Measurements from ENCODE around the gene NOLC1. TPM values are rescaled to one million over a fixed set of nuclear protein-coding genes. Genes with fewer than 3 reads are reported as not detected.
"Not testable (repeated sequence)": the region's sequence is repeated elsewhere in the genome, so short reads cannot be mapped to it uniquely, and the experiment has no call there.

NOLC1 gene
- total RNA-seq, 1 donor from 2014 or later = 88.0 TPM

DNA sequence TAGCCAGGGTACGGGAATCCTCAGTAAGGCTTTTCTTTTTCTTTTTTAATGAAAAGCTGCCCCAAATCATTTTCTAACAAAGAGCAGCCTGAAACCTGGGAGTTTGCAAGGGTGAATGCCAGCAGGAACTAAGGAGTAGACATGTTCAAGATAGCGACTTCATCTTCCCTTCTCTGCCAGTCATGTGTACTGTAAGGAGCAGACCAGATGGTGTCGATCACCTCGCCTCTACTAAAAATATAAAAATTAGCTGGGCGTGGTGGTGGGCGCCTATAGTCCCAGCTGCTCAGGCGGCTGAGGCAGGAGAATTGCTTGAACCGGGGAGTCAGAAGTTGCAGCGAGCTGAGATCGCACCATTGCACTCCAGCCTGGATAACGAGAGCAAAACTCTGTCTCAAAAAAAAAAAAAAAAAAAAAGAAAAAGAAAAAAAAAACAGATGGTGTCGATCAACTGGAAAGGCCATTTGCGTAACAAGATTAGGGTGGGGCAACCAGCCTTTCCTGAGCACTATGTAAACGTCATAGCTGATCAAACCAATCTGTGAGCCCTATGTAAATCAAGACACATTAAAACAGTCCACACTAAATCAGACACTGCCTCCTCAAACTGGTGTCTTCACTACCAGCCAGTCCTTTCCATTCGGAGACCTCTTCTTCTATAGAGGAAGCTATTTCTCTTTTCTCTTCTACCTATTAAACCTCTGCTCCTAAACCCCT lies 33.8 kb downstream of the NOLC1 start:
- no peaks in the 10 kb centered on the region for H3K36me3 Mint-ChIP-seq
- TF ChIP-seq, protein P1, sequence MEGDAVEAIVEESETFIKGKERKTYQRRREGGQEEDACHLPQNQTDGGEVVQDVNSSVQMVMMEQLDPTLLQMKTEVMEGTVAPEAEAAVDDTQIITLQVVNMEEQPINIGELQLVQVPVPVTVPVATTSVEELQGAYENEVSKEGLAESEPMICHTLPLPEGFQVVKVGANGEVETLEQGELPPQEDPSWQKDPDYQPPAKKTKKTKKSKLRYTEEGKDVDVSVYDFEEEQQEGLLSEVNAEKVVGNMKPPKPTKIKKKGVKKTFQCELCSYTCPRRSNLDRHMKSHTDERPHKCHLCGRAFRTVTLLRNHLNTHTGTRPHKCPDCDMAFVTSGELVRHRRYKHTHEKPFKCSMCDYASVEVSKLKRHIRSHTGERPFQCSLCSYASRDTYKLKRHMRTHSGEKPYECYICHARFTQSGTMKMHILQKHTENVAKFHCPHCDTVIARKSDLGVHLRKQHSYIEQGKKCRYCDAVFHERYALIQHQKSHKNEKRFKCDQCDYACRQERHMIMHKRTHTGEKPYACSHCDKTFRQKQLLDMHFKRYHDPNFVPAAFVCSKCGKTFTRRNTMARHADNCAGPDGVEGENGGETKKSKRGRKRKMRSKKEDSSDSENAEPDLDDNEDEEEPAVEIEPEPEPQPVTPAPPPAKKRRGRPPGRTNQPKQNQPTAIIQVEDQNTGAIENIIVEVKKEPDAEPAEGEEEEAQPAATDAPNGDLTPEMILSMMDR (conservative IDR thresholded peaks at IDR 0.05) = no peak
- H3K27ac Mint-ChIP-seq = no peak overlapping the region
- H3K4me3 Mint-ChIP-seq = no peak overlapping the region
- H3K4me1 Mint-ChIP-seq (ENCODE audit: unreplicated experiment) = no peaks in the 10 kb centered on the region
- H3K27me3 Mint-ChIP-seq = peaks cover 9% of the 10 kb centered on the region
- DNase-seq (ENCODE audit: extremely low spot score, unreplicated experiment) = no peak
- H3K9me3 Mint-ChIP-seq = peaks cover 14% of the 10 kb centered on the region

DNA sequence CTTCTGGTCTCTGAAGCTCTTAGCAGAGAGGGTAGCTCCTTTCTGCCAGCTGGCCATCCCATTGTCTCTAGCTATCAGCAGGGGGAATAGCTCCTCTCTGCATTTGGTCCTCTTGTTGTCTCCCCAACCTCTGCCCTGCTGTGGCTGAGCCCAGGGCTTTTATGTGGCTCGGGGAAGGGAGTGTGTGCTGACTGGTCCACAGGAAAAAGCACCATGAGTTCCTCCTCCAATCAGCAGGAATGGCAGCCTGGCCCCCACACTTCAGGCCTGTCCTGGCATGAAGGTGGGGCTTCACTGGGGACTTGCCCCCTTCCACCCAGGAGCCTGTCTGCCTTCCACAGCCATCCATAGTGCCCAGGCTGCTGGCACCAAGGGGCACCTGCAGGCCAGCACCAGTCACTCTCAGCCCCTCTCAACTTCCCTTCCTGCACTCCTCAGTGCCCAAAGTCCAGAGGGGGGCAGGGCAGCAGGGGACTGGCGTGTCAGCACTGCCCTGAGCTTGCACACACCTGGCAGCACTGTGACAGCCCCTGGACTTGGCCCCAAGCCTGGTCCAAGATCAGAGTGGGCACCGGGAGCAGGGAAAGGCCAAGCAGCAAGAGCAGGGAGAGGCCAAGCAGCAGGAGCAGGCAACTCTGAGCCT lies 36.2 kb downstream of the NOLC1 start:
- DNase-seq (ENCODE audit: extremely low spot score, unreplicated experiment) = no peak
- Mint-ChIP-seq H3K9me3 (peaks cover 14% of the 10 kb centered on the region), H3K4me1 (ENCODE audit: unreplicated experiment) (no peaks in the 10 kb centered on the region), H3K36me3 (no peaks in the 10 kb centered on the region), H3K4me3 (no peak overlapping the region), H3K27ac (no peak overlapping the region), H3K27me3 (peaks cover 9% of the 10 kb centered on the region)
- TF ChIP-seq, protein P1 (conservative IDR thresholded peaks at IDR 0.05) = no peak

DNA sequence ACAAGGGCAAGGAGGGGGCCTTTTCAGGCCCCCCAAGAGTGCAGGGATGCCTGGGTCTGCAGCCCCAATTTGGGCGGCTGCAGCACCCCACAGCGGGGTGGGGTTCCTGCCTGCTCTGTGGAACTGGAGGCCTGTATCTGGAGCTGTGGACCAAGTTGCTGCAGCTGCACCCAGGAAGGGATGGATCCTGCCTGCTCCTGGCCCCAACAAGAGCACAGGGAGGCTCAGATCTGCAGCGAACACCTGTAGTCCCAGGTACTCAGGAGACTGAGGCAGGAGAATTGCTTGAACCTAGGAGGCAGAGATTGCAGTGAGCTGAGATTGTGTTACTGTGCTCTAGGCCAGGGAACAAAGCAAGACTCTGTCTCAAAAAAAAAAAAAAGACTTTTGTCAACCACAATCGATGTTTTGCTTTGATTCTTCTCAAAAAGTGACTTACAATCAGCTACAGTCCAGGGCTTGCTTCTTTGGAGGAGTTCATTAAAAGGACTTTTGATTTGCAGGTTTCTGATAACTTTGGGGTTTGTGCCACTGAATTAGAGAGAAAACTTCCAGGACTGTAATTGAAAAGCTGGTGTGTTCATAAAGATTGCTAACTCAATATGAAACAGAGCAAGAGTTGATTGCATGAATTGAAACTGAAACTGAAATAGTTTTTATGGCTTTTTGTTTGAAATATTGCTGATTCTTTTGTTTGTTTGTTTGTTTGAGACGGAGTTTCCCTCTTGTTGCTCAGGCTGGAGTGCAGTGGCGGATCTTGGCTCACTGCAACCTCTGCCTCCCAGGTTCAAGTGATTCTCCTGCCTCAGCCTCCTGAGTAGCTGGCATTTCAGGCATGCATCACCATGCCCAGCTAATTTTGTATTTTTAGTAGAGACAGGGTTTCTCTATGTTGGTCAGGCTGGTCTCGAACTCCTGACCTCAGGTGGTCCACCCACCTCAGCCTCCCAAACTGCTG lies 37.0 kb downstream of the NOLC1 start:
- peaks cover 14% of the 10 kb centered on the region for H3K9me3 Mint-ChIP-seq
- not testable (repeated sequence) for H3K4me1 Mint-ChIP-seq (ENCODE audit: unreplicated experiment); H3K27ac Mint-ChIP-seq; H3K36me3 Mint-ChIP-seq; DNase-seq (ENCODE audit: extremely low spot score, unreplicated experiment); H3K4me3 Mint-ChIP-seq; H3K27me3 Mint-ChIP-seq

DNA sequence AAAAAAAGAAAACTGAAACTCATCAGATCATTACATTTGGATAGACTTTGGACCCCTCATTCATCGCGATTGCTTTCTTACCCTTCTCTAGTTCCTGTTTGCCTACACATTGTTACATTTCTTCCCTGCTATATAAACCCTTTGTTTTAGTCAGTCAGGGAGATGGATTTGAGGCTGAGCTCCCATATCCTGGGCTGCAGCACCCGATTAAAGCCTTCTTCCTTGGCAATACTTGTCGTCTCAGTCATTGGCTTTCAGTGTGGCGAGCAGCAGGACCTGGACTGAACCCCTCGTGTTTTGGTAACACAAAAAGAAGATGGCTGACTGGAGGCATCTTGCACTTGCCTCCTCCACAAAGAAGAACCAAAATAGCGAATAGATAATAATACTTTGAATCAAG lies 39.8 kb downstream of the NOLC1 start:
- Mint-ChIP-seq H3K4me1 (ENCODE audit: unreplicated experiment) (no peaks in the 10 kb centered on the region), H3K9me3 (no peaks in the 10 kb centered on the region), H3K27ac (no peak overlapping the region), H3K36me3 (no peaks in the 10 kb centered on the region), H3K4me3 (no peak overlapping the region), H3K27me3 (peaks cover 10% of the 10 kb centered on the region)
- TF ChIP-seq, protein P1 (conservative IDR thresholded peaks at IDR 0.05) = no peak
- DNase-seq (ENCODE audit: extremely low spot score, unreplicated experiment) = no peak

DNA sequence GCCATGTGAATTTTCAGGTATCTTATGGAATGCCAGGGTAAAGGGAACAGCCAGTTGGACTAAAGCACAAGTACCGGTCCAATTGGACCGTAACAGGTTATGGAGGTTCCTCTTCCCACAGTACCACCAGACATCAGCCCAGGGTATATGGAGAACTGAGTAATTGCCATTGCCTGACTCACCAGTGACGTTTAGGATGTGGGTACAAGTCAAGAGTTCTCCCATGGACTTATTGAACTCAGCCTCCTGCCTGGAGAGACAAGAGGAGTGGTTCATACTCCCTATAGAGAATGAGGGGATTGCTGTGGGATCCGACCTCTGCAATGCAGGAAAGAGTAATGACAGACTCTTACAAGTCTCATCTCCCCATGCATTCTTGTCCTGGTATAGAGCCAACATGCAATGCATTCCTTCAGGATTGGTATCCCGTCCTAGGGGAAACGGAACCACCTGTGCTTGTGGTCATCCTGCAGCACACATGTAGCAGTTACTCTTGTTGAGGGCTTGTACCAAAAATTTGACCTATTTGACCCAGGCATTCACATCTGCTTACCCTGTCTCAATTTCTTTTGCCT lies 43.2 kb downstream of the NOLC1 start:
- no peaks in the 10 kb centered on the region for H3K36me3 Mint-ChIP-seq
- no peak overlapping the region for H3K27ac Mint-ChIP-seq
- TF ChIP-seq, protein P1 (conservative IDR thresholded peaks at IDR 0.05) = no peak
- H3K4me3 Mint-ChIP-seq = no peak overlapping the region
- H3K9me3 Mint-ChIP-seq = peaks cover 5% of the 10 kb centered on the region
- H3K4me1 Mint-ChIP-seq (ENCODE audit: unreplicated experiment) = no peaks in the 10 kb centered on the region
- no peak for DNase-seq (ENCODE audit: extremely low spot score, unreplicated experiment)
- peaks cover 18% of the 10 kb centered on the region for H3K27me3 Mint-ChIP-seq

All from type B pancreatic cell (in vitro differentiated cells).